HG03064 (cell line): ENCODE results near the gene MTA1.

ENCODE experiments used
- ATAC-seq: cut with Tn5 transposase; IDR thresholded peaks from one replicate; pipeline ENCODE4 v1.9.1; 2021; ENCODE audit warnings: low read depth; ENCODE audit not compliant: unreplicated experiment

MTA1 gene

DNA sequence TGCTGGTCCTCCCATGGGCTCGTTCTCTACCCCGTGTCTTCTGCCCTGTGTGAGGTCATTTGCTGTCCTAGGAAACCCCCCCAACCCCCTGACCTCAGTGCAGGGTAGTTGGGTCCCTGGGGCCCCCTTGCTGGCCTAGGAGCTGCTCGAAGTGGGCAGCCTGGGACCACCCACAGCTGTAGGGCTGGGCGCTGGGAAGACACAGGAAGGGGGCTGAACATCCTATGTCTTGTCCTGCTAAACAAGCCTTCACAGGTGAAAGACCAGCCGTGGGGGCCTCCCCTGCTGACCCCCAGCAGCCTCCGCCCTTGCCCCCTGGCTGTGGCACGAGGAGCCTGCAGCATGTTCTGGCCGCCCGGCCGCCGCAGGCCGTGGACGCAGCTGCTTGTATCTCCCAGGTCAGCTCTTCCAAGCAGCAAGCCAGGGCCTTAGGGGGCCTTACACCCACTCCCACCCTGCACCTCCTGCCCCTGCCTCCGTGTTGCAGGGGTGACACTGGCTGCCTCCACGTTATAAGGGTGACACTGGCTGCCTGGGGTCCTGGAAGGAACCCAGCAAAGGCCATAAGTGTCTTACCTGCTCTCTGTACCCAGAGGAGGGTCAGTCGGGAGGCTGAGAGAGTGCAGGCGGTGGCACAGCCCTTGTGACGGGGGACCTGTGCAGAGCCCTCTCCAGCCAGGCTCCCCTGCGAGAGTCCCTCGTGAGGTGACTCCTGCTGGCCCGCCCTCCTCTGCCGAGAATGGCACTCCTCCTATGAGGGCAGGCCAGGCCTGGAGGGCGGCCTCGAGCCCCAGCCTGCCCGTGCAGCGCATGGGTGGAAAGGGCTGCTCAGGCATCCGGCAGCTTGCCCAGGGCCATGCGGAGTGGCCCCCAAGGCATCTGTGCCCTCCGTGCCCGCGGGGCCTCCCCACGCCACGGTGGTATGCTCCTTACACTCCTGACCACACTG is 32.8 kb upstream of the MTA1 start:
- ATAC-seq, result no peak

- no peak for ATAC-seq
Observed at GRCh38 chr14:105387530-105387922, 32.1 kb upstream of the MTA1 start.

DNA sequence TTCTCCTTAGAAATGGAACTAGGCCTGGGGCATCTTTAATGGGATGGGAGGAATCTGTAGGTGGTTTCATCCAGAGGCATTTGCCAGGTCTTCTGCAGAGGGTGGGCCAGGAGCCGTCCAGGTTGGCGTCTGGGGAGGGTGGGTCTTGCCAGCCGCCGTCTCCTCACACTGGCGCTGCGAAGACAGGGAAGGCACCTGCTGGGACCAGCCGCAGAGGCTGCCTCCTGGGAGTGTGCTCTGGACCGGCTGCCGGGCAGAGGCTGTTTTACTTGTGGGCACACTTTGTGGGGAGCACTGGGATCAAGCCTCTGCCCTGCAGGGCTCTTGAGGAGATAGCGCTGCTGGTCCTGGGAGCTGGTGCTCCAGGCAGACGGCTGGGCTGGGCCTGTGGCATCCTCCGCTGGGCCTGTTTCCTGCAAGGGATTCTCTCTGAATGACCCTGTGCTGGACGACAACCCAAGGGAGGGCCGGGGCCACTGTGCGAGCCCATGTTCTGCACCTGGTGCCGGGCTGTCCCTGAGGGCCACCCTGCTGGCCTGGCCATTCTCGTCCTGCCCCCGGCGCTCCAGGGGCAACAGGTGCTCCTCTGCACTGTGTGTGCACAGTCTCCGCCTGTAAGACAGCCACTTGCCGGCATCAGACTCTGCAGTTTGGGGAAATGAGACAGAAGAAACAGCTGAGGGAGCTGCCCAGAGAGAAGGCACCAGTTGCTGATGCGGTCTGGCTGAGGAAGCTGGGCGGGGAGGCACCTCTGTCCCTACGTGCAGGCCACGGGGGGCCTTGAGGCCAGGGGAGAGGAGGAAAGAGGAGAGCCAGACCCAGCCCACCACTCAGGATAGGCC is 31.3 kb upstream of the MTA1 start:
- no peak for ATAC-seq

DNA sequence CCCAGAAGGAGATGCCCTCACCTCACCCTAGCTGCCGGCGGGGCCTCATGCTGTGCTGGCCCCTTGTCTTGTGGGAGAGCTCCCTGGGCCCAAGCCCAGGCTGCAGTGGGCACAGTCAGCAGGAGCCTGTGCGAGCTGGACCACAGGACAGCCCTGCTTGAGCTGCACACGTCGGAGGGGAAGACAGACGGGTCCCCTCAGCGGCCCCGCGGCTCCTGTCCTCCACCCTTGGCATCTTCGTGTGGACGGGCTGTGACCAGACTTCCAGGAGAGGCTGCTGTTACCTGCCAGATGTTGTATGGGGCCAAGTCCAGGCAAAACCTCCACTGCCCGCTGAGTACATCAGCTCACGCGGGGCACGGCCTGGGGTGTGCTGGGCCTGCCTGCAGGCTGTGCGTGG is 30.7 kb upstream of the MTA1 start:
- no peak for ATAC-seq

GRCh38 chr14:105389534-105389933 is 30.1 kb upstream of the MTA1 start:
- ATAC-seq, result no peak

DNA sequence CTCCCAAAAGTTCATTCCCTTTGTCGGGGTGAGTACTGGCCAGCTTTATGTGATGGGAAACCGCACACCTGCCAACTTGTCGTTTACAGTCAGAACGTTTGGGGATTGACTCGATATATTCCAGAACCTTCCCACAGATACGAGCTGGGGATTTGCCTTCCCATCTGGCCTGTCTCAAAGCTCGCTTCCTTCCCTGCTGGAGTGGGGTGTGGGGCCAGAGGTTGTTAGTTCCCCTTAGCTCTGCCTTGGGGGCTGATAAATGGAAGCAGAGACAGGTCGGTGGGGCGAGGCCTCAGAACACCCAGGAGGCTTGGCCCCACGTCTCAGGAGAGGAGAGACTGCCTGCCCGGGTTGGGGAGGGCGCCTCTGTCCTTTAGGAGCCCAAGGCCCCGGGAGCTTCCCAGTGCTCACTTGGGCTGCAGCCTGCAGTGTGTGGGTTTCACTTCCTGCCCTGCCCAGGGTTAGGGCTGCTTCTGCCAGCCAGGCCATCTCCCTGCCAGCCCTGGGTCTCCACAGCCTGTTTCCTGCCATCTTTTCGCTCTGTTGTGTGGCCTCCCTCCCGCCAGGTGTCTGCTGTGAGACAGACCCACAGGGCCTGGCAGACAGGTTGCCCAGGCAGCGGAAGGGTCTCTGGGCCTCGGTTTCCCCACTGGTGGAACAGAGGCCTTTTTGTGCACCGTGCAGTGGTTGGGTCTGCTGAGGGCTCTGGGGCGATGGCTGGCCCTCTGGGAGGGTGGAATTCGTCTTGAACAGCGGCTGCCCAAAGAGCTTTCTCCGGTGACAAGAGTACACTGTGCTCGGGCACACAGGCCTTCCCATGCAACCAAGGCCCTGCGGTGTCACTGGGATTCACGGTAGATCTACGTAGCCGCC is 29.4 kb upstream of the MTA1 start:
- no peak for ATAC-seq

GRCh38 chr14:105390849-105391500 is 28.7 kb upstream of the MTA1 start:
- no peak for ATAC-seq

DNA sequence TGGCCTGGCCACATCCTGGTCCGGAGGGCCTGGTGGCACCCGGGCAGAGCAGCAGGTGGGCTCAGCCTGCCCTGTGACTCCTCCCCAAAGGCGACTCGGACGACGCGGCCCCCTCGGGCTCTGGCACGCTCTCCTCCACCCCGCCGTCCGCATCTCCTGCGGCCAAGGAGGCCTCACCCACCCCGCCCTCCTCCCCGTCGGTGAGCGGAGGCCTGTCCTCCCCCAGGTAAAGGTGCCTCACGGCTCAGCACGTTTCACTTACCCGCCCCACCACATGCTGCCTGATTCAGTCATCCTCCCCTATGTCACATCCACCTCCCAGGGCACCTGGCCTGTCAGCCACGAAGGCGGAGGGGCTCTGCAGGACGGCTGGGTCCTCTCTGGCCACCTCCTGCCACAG is 28.1 kb upstream of the MTA1 start:
- ATAC-seq, result no peak

DNA sequence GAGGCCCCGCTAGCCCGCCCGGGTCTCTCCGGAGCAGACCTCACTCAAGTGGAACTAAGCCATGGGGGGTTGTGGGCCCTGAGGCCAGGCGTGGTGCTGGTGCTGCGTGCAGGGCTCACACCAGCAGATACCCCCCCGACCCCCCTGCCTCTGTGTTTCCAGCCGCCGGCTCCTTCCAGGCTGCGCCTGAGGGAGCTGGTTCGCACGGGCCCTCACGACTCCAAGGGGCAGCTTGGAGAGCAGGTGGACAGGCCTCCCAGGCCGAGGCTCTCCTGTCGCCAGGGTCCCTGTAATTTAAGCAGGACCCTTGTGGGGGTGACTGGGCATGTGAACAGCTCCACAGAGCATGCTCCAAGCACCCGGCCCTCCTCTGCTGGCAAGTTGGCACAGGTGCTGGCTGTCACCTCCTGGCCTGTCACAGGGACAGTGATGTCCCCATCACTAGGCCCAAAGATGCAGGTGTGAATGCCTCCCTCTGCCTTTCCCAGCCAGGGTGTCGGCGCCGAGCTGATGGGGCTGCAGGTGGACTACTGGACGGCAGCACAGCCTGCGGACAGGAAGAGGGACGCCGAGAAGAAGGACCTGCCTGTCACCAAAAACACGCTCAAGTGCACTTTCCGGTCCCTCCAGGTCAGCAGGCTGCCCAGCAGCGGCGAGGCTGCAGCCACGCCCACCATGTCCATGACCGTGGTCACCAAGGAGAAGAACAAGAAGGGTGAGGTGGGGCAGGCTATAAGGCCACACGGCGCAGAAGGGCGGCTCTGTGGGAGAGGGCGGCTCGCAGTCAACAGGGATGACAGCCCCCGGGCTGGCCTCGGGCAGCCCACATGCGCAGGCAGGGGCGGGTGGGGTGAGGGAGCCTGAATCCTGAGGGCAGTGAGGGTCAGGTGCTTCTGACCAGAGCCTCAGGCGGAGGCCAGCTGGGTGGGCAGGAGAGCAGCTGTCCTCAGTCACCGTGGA is 27.2 kb upstream of the MTA1 start:
- ATAC-seq, result no peak

- ATAC-seq, result no peak
Observed at GRCh38 chr14:105393151-105393550, 26.5 kb upstream of the MTA1 start.

GRCh38 chr14:105394714-105395537 is 24.7 kb upstream of the MTA1 start:
- no peak for ATAC-seq

DNA sequence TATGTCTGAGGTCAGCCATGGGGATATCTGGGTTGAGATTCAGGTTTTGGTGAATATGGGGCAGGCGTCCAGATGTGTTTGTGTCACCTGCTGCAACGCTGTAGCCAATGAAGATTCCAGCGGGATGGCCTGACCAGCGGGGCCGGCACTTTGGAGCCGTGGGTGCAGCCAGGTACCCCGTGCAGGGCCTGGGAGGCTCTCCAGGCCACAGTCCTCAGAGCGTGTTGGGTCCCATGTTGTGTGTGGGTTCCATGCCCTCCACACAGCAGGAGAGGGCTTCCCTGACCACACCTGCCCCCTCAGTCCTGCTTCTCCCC is 24.1 kb upstream of the MTA1 start:
- ATAC-seq, result no peak

GRCh38 chr14:105397350-105397931 is 22.2 kb upstream of the MTA1 start:
- no peak for ATAC-seq

- ATAC-seq, result peak; percentile 57
Observed at GRCh38 chr14:105398044-105398725, 21.4 kb upstream of the MTA1 start, which contains the start of gene TEX22. TSS of gene TEX22 (plus strand) at chr14:105398538. CDS start at chr14:105399341, 803 bp downstream.

- ATAC-seq, result peak; percentile 7
Observed at GRCh38 chr14:105398726-105399465, 20.7 kb upstream of the MTA1 start.

DNA sequence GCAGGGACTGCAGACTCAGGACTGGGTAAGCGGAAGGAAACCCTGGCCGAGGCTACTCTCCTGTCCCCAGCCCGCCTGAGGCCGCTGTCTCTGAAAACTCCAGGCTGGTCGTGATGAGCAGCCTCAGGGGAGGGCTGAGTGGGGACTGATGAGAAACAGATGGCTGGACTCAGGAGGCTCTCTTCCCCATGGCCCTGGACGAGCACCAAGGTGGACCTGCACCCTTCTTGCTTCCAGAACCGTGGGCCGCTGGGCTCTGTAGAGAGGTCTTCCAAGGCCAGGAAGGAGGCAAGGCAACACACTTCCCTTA is 20.2 kb upstream of the MTA1 start:
- ATAC-seq, result no peak

DNA sequence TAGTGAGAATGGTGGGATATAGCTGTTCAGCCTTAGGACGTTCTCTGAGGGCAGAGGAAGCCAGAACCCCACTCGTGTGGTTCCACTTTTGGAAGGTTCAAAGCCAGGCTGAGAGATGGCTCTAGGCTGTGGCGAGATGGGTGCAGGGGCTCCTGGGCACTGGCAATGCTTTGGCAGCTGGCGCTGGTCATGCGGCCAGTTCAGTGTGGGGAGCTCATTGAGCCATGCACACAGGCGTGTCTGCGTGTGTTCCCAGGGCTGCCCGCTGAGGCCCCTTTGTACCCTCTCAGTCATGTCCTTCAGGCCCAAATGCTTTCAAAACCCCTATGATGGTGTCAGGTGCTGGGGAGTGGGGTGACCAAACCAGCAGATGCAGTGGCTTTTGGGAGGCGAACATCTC is 19.6 kb upstream of the MTA1 start:
- ATAC-seq, result no peak
